Measurements from ENCODE around the gene VSX2. TPM values are rescaled to one million over a fixed set of nuclear protein-coding genes. Genes with fewer than 3 reads are reported as not detected.

The VSX2 gene
- total and polyA plus RNA-seq, 4 donors: not detected

DNA sequence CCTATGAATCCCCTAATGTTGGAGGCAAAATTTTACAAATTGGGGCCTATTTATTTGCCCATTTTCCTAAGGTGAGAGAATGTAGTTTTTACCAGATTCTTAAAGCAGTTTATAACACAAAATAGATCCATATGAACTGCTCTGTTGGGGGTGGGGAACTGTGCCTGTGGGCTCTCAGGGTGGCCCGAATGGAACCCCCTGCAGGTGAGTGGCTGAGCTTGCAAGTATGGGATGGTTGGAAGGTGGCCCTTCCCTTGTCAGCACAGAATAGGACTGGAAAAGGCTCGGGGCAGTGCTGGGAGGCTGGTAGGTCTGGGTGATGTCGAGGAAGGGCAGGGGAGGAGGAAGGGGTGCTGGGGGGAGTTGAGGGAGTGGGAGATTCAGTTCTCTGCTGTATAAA lies 4.9 kb downstream of the VSX2 start:
- peaks cover 0 to 81% (median 59%) of the 10 kb centered on the region in 3 donors for H3K27me3 ChIP-seq (ENCODE audit: control insufficient read depth in 3 of 3, insufficient read depth in 3 of 3, low read length in 2 of 3)
- DNase-seq: no peak
- ATAC-seq (ENCODE audit: insufficient read depth, low FRiP score): no peak
- no peak overlapping the region for H3K9ac ChIP-seq (ENCODE audit: insufficient read depth in 1 of 2, low read length in 2 of 2)
- peaks cover 0 to 3% (median 0%) of the 10 kb centered on the region in 4 donors for H3K9me3 ChIP-seq (ENCODE audit: control insufficient read depth in 4 of 4, insufficient read depth in 3 of 4, low read length in 3 of 4)
- H3K27ac ChIP-seq (ENCODE audit: low read depth in 1 of 2, low read length in 1 of 2): no peak overlapping the region
- no peak for TF ChIP-seq CTCF (IDR thresholded peaks at IDR 0.05; ENCODE audit: control extremely low read depth, extremely low read depth)
- H3K36me3 ChIP-seq (ENCODE audit: control insufficient read depth in 4 of 4, insufficient read depth in 4 of 4, low read length in 4 of 4): no peaks in the 10 kb centered on the region
- no peak overlapping the region for H3K4me3 ChIP-seq
- H3K4me1 ChIP-seq (ENCODE audit: control insufficient read depth in 5 of 5, insufficient read depth in 5 of 5, low read length in 5 of 5): peaks cover 0 to 20% (median 0%) of the 10 kb centered on the region in 5 donors
- 20 to 28% methylated on average over 3 of the region's 3 CpGs for WGBS, 2 donors

DNA sequence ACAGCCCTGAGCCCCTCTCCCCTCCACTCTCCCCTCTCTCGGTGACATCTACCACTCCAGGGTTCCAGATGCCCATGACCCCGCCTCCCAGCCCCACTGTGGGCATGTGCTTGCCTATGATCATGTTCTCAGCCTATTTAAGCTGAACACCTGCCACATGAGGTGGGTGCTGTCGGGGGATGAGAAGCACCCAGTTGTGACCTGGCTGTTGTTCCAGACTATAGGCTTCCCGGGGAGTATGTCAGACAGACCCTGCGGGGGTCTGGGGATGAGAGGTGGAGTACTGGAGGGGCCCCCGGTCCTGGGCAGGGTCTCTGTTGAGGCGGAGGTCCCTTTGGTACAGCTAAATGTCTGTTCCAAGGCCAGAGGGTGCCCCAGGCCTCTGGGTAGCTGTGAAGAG lies 6.0 kb downstream of the VSX2 start:
- TF ChIP-seq CTCF (IDR thresholded peaks at IDR 0.05; ENCODE audit: control extremely low read depth, extremely low read depth): no peak
- peaks cover 0 to 73% (median 52%) of the 10 kb centered on the region in 3 donors for H3K27me3 ChIP-seq (ENCODE audit: control insufficient read depth in 3 of 3, insufficient read depth in 3 of 3, low read length in 2 of 3)
- H3K9ac ChIP-seq (ENCODE audit: insufficient read depth in 1 of 2, low read length in 2 of 2): no peak overlapping the region
- H3K27ac ChIP-seq (ENCODE audit: low read depth in 1 of 2, low read length in 1 of 2): no peak overlapping the region
- ATAC-seq (ENCODE audit: insufficient read depth, low FRiP score): no peak
- H3K9me3 ChIP-seq (ENCODE audit: control insufficient read depth in 4 of 4, insufficient read depth in 3 of 4, low read length in 3 of 4): peaks cover 0 to 3% (median 0%) of the 10 kb centered on the region in 4 donors
- H3K4me3 ChIP-seq: no peak overlapping the region
- 67 to 87% methylated on average over 7 of the region's 7 CpGs for WGBS, 2 donors
- no peaks in the 10 kb centered on the region for H3K36me3 ChIP-seq (ENCODE audit: control insufficient read depth in 4 of 4, insufficient read depth in 4 of 4, low read length in 4 of 4)
- DNase-seq: no peak
- H3K4me1 ChIP-seq (ENCODE audit: control insufficient read depth in 5 of 5, insufficient read depth in 5 of 5, low read length in 5 of 5): peaks cover 0 to 16% (median 0%) of the 10 kb centered on the region in 5 donors

DNA sequence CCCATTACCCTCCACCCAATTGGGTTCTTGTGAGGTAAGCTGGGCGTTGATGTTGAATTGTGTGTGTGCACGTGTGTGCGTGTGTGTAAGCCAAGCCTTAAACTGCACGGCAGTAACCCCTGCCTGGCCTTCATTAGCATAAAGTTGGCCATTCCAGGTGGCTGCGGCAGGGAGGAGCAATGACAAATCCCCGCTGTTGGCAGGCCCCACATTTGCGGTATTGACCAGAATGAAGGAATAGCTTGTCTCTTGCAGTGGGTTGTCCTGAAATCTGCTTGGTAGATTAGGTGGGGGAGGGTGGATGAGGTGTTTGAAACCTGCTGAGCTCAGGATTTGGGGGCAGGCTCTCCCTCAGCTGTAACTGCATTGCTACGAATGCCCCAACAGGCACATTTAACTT lies 7.3 kb downstream of the VSX2 start:
- Histone ChIP-seq H3K36me3 (ENCODE audit: control insufficient read depth in 4 of 4, insufficient read depth in 4 of 4, low read length in 4 of 4) (no peaks in the 10 kb centered on the region), H3K4me3 (no peak overlapping the region), H3K9ac (ENCODE audit: insufficient read depth in 1 of 2, low read length in 2 of 2) (no peak overlapping the region), H3K27me3 (ENCODE audit: control insufficient read depth in 3 of 3, insufficient read depth in 3 of 3, low read length in 2 of 3) (peaks cover 0 to 64% (median 43%) of the 10 kb centered on the region in 3 donors), H3K27ac (ENCODE audit: low read depth in 1 of 2, low read length in 1 of 2) (no peak overlapping the region), H3K4me1 (ENCODE audit: control insufficient read depth in 5 of 5, insufficient read depth in 5 of 5, low read length in 5 of 5) (peaks cover 0 to 5% (median 0%) of the 10 kb centered on the region in 5 donors), H3K9me3 (ENCODE audit: control insufficient read depth in 4 of 4, insufficient read depth in 3 of 4, low read length in 3 of 4) (no peaks in the 10 kb centered on the region)
- DNase-seq: no peak
- ATAC-seq (ENCODE audit: insufficient read depth, low FRiP score): no peak
- no peak for TF ChIP-seq CTCF (IDR thresholded peaks at IDR 0.05; ENCODE audit: control extremely low read depth, extremely low read depth)
- WGBS, 2 donors: 81 to 88% methylated on average over 8 of the region's 8 CpGs

DNA sequence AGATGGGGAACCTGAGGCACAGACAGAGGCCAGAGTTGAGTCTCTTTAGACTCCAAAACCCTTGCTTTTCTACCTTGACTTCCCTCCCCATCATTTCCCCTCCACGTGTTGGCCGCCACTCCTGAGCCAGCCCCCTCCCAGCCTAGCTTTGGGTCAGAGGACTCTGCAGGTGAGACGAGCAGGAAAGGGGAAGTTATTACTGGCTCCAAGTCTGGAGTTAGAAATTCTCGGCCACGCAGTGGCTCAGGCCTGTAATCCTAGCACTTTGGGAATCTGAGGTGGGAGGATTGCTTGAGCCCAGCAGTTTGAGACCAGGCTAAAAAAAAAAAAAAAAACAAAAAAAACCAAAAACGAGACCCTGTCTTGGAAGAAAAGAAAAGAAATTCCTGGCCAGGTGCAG lies 8.8 kb downstream of the VSX2 start:
- 51 to 63% methylated on average over 6 of the region's 6 CpGs for WGBS, 2 donors
- ATAC-seq (ENCODE audit: insufficient read depth, low FRiP score): no peak
- peaks cover 0 to 4% (median 0%) of the 10 kb centered on the region in 5 donors for H3K4me1 ChIP-seq (ENCODE audit: control insufficient read depth in 5 of 5, insufficient read depth in 5 of 5, low read length in 5 of 5)
- no peak for TF ChIP-seq CTCF (IDR thresholded peaks at IDR 0.05; ENCODE audit: control extremely low read depth, extremely low read depth)
- no peaks in the 10 kb centered on the region for H3K36me3 ChIP-seq (ENCODE audit: control insufficient read depth in 4 of 4, insufficient read depth in 4 of 4, low read length in 4 of 4)
- DNase-seq: no peak
- no peak overlapping the region for H3K4me3 ChIP-seq
- no peak overlapping the region for H3K9ac ChIP-seq (ENCODE audit: insufficient read depth in 1 of 2, low read length in 2 of 2)
- H3K9me3 ChIP-seq (ENCODE audit: control insufficient read depth in 4 of 4, insufficient read depth in 3 of 4, low read length in 3 of 4): no peaks in the 10 kb centered on the region
- H3K27me3 ChIP-seq (ENCODE audit: control insufficient read depth in 3 of 3, insufficient read depth in 3 of 3, low read length in 2 of 3): peaks cover 0 to 50% (median 29%) of the 10 kb centered on the region in 3 donors
- H3K27ac ChIP-seq (ENCODE audit: low read depth in 1 of 2, low read length in 1 of 2): no peak overlapping the region

Data from lung (tissue), 12 donors.